Skeletal muscle tissue (tissue), 4 donors: ENCODE data around the gene GALNT5. TPM values are rescaled to one million over a fixed set of nuclear protein-coding genes. Genes with fewer than 3 reads are reported as not detected.

Experiments
- H3K27ac ChIP-seq: one replicate; pipeline ENCODE4 v1.7.0; 2013; ENCODE audit warnings: mild to moderate bottlenecking, low read depth, low read length, inconsistent platforms
- H3K27me3 ChIP-seq, 3 donors: one replicate each; pipeline ENCODE4 v1.7.0; 2013; ENCODE audit warnings: low read length in 3 of 3; ENCODE audit not compliant: control insufficient read depth in 3 of 3, insufficient read depth in 3 of 3
- H3K36me3 ChIP-seq, 3 donors: one replicate each; pipeline ENCODE4 v1.7.0; 2013; ENCODE audit warnings: low read length in 3 of 3; ENCODE audit not compliant: control insufficient read depth in 3 of 3, insufficient read depth in 3 of 3
- H3K4me1 ChIP-seq, 3 donors: one replicate each; pipeline ENCODE4 v1.7.0; 2013; ENCODE audit warnings: low read length in 3 of 3, mild to moderate bottlenecking in 3 of 3; ENCODE audit not compliant: control insufficient read depth in 3 of 3, insufficient read depth in 3 of 3
- H3K4me3 ChIP-seq, 3 donors: one replicate each; pipeline ENCODE4 v1.7.0; 2013; ENCODE audit warnings: low read length in 3 of 3
- H3K9ac ChIP-seq, 3 donors: one replicate each; pipeline ENCODE4 v1.7.0; 2013; ENCODE audit warnings: low read length in 3 of 3, mild to moderate bottlenecking in 3 of 3, moderate library complexity in 2 of 3, low read depth in 1 of 3
- H3K9me3 ChIP-seq, 3 donors: one replicate each; pipeline ENCODE4 v1.7.0; 2013; ENCODE audit warnings: low read length in 3 of 3; ENCODE audit not compliant: control insufficient read depth in 3 of 3
- total RNA-seq: library from RNA; depleted of rRNA; stranded (reverse); fragments of >200 nt; gene quantifications from one replicate; pipeline ENCODE4 v1.2.3, GENCODE V29; 2014
- donor health status: Osteomylitis.

GALNT5 gene
- total RNA-seq, 1 donor from 2014 or later: 3.1 TPM

GRCh38 chr2:157228946-157229345, 28.6 kb upstream of the GALNT5 start:
- Histone ChIP-seq H3K9ac (no peak overlapping the region), H3K4me3 (no peak overlapping the region), H3K36me3 (no peaks in the 10 kb centered on the region), H3K9me3 (no peaks in the 10 kb centered on the region), H3K27ac (no peak overlapping the region), H3K4me1 (no peaks in the 10 kb centered on the region), H3K27me3 (no peaks in the 10 kb centered on the region)

- Histone ChIP-seq H3K36me3 (no peaks in the 10 kb centered on the region), H3K9me3 (no peaks in the 10 kb centered on the region), H3K27ac (no peak overlapping the region), H3K9ac (no peak overlapping the region), H3K4me1 (no peaks in the 10 kb centered on the region), H3K27me3 (no peaks in the 10 kb centered on the region), H3K4me3 (no peak overlapping the region)
Measured at GRCh38 chr2:157229572-157229971, 27.9 kb upstream of the GALNT5 start.

GRCh38 chr2:157231476-157231875, 26.0 kb upstream of the GALNT5 start:
- no peaks in the 10 kb centered on the region for H3K27me3 ChIP-seq
- H3K4me1 ChIP-seq: no peaks in the 10 kb centered on the region
- H3K9me3 ChIP-seq: no peaks in the 10 kb centered on the region
- H3K4me3 ChIP-seq: no peak overlapping the region
- no peak overlapping the region for H3K27ac ChIP-seq
- no peak overlapping the region for H3K9ac ChIP-seq
- H3K36me3 ChIP-seq: no peaks in the 10 kb centered on the region

- no peaks in the 10 kb centered on the region for H3K36me3 ChIP-seq
- no peaks in the 10 kb centered on the region for H3K27me3 ChIP-seq
- no peak overlapping the region for H3K27ac ChIP-seq
- no peak overlapping the region for H3K9ac ChIP-seq
- no peaks in the 10 kb centered on the region for H3K4me1 ChIP-seq
- H3K4me3 ChIP-seq: no peak overlapping the region
- H3K9me3 ChIP-seq: no peaks in the 10 kb centered on the region
Measured at GRCh38 chr2:157233506-157233905, 24.0 kb upstream of the GALNT5 start.

GRCh38 chr2:157236404-157236803, 21.1 kb upstream of the GALNT5 start:
- no peak overlapping the region for H3K27ac ChIP-seq
- no peaks in the 10 kb centered on the region for H3K27me3 ChIP-seq
- no peaks in the 10 kb centered on the region for H3K4me1 ChIP-seq
- H3K9ac ChIP-seq: no peak overlapping the region
- no peak overlapping the region for H3K4me3 ChIP-seq
- H3K36me3 ChIP-seq: no peaks in the 10 kb centered on the region
- H3K9me3 ChIP-seq: no peaks in the 10 kb centered on the region

- Histone ChIP-seq H3K4me1 (no peaks in the 10 kb centered on the region), H3K9me3 (no peaks in the 10 kb centered on the region), H3K9ac (no peak overlapping the region), H3K36me3 (no peaks in the 10 kb centered on the region), H3K27me3 (no peaks in the 10 kb centered on the region), H3K27ac (no peak overlapping the region), H3K4me3 (no peak overlapping the region)
Measured at GRCh38 chr2:157238296-157238695, 19.2 kb upstream of the GALNT5 start.

GRCh38 chr2:157244691-157245090, 12.8 kb upstream of the GALNT5 start:
- Histone ChIP-seq H3K4me3 (no peak overlapping the region), H3K27ac (no peak overlapping the region), H3K9me3 (no peaks in the 10 kb centered on the region), H3K4me1 (no peaks in the 10 kb centered on the region), H3K27me3 (no peaks in the 10 kb centered on the region), H3K9ac (no peak overlapping the region), H3K36me3 (no peaks in the 10 kb centered on the region)

- Histone ChIP-seq H3K27ac (no peak overlapping the region), H3K27me3 (no peaks in the 10 kb centered on the region), H3K9me3 (no peaks in the 10 kb centered on the region), H3K36me3 (no peaks in the 10 kb centered on the region), H3K4me3 (no peak overlapping the region), H3K4me1 (no peaks in the 10 kb centered on the region), H3K9ac (no peak overlapping the region)
Measured at GRCh38 chr2:157245144-157245840, 12.2 kb upstream of the GALNT5 start.

GRCh38 chr2:157245846-157246764, 11.4 kb upstream of the GALNT5 start:
- no peaks in the 10 kb centered on the region for H3K27me3 ChIP-seq
- H3K4me3 ChIP-seq: no peak overlapping the region
- H3K27ac ChIP-seq: no peak overlapping the region
- no peak overlapping the region for H3K9ac ChIP-seq
- H3K9me3 ChIP-seq: no peaks in the 10 kb centered on the region
- H3K36me3 ChIP-seq: no peaks in the 10 kb centered on the region
- no peaks in the 10 kb centered on the region for H3K4me1 ChIP-seq

- H3K9me3 ChIP-seq: no peaks in the 10 kb centered on the region
- H3K4me3 ChIP-seq: no peak overlapping the region
- H3K36me3 ChIP-seq: no peaks in the 10 kb centered on the region
- H3K9ac ChIP-seq: no peak overlapping the region
- no peak overlapping the region for H3K27ac ChIP-seq
- H3K27me3 ChIP-seq: no peaks in the 10 kb centered on the region
- H3K4me1 ChIP-seq: no peaks in the 10 kb centered on the region
Measured at GRCh38 chr2:157246765-157247407, 10.6 kb upstream of the GALNT5 start.
